ENCODE measurements around the gene DKKL1. TPM values are rescaled to one million over a fixed set of nuclear protein-coding genes. Genes with fewer than 3 reads are reported as not detected.

DKKL1 gene
- total RNA-seq, 1 donor from 2014 or later, result not detected

DNA sequence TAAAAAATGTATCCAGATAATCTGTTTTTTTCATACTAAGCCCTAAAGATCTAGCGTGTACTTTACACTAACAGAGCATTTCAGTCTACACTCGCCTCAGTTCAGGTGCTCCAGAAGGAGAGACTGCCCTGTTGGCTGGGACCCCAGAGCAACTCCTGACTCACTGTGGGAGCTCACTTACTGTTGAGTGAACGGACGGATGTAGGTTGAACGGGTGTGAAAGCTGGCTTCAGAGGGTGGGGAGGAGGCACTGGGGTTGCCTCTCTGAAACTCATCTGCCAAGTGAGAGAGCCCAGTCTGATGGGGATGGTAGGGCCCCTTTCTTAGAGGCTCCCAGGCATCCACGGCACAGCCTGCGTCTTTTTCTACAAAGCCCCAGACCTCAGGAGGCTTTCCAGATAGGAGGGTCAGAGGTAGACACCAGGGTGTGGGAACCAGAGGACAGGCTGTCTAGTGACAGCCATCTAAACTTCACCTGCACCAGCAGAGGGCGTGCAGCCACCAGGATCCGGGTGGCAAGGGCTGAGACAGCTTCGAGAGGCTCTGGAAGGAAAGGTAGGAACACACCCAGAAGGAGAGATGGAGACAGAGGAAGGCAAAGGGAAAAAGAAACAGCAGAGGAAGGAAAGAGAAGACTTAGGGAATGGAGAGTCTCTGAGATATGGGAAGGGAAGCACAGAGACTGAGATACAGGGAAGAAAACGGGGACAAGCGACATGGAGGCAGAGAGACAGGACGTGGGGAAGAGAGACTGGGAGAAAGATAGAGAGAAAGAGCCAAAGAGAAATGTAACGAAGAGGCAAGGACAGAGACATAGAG is 28.1 kb downstream of the DKKL1 start:
- DNase-seq (ENCODE audit: low read depth), result no peak
- TF ChIP-seq, protein P1, sequence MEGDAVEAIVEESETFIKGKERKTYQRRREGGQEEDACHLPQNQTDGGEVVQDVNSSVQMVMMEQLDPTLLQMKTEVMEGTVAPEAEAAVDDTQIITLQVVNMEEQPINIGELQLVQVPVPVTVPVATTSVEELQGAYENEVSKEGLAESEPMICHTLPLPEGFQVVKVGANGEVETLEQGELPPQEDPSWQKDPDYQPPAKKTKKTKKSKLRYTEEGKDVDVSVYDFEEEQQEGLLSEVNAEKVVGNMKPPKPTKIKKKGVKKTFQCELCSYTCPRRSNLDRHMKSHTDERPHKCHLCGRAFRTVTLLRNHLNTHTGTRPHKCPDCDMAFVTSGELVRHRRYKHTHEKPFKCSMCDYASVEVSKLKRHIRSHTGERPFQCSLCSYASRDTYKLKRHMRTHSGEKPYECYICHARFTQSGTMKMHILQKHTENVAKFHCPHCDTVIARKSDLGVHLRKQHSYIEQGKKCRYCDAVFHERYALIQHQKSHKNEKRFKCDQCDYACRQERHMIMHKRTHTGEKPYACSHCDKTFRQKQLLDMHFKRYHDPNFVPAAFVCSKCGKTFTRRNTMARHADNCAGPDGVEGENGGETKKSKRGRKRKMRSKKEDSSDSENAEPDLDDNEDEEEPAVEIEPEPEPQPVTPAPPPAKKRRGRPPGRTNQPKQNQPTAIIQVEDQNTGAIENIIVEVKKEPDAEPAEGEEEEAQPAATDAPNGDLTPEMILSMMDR (conservative IDR thresholded peaks at IDR 0.05; ENCODE audit: low read depth, low read length), result peak; percentile 92

DNA sequence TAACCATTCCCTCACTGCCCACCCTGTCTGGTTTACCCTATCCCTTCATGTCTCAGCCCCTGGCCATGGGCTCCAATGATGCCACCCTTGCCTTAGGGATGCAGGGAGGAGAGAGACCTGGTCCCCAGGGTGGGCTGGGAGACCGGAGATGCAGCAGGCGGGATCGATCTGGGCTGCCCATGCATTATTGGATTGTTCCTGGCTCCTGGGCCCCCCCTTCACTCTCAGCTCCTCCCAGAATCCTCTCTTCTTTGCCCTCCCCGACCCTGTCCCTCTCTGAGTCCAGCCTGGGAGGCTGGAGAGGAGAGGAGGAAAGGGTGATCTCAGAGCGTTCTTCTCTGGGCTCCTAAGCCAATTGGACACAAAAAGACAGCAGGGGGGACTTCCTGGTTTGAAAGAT is 30.2 kb downstream of the DKKL1 start:
- TF ChIP-seq, protein P1 (conservative IDR thresholded peaks at IDR 0.05; ENCODE audit: low read depth, low read length), result no peak
- no peak overlapping the region for H3K4me3 ChIP-seq (ENCODE audit: low read depth, low read length)
- no peak for DNase-seq (ENCODE audit: low read depth)

More for the DNA sequence above, 28.1 kb downstream of the DKKL1 start:
- H3K4me3 ChIP-seq (ENCODE audit: low read depth, low read length), result no peak overlapping the region

DNA sequence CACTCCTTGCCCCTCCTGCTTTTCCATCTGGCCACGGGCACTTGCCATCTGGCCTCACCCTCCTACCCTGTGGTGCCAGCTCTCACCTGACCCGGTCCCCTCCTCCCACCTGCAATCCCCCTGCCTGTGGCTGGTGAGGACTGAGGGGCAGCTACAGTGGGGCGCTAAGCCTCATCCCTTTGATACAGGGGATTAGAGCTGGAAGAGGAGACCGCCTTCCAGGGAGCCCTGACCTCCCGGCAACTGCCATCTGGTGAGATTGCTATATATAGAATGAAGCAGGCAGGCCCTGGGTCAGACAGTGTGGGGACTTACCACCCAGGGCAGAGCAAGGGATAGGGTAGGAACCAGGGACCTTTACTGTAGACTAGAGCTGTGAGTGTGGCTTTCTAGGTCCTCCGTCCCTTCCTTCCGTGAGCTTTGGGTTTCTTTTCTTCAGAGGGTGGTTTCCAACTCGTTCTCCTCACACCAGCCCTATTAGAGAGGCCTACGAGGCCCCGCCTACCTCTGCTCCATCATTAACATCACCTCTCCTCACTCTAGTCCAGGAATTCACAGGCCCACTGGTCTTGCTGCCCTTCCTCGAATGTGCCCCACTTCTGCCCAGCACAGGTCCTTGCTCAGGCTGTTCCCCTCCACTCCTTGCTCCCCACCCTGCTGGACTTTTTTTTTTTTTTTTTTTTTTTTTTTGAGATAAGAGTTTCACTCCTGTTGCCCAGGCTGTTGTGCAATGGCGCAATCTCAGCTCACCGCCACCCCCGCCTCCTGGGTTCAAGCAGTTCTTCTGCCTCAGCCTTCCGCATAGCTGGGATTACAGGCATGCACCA is 32.1 kb downstream of the DKKL1 start:
- H3K4me3 ChIP-seq (ENCODE audit: low read depth, low read length), result no peak overlapping the region
- no peak for DNase-seq (ENCODE audit: low read depth)
- TF ChIP-seq, protein P1 (conservative IDR thresholded peaks at IDR 0.05; ENCODE audit: low read depth, low read length), result no peak

DNA sequence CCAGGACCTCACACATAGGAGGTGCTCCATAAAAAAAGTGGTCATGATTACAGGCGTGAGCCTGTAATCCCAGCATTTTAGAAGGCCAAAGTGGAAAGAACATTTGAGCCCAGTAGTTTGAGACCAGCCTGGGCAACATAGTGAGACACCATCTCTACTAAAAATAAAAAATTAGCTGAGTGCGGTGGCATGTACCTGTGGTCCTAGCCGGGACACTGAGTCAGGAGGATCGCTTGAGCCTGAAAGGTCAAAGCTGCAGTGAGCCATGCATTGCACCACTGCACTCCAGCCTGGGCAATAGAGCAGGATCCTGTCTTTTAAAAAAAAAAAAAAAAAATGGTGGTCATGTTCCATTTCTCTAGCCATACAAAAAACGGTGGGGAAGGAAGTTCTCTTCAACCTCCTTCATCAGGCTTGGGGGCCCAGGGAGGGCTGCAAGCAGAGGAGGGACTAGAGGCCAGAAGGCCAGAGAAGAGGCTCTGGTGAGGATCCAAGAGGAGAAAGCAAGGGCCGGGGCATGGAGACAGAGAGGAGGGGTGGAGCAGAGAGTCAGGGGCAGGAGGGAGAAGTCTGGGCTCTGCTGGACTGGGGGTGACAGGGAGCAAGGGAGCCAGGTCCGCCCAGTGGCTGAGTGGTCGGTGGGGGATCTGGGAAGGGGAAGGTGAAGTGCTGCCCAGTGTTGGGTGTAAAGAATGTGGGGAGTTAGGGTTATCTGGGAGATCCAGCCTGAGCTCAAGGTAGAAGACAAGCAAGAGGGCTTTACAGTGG is 33.2 kb downstream of the DKKL1 start:
- H3K4me3 ChIP-seq (ENCODE audit: low read depth, low read length), result no peak overlapping the region
- TF ChIP-seq, protein P1 (conservative IDR thresholded peaks at IDR 0.05; ENCODE audit: low read depth, low read length), result no peak
- DNase-seq (ENCODE audit: low read depth), result no peak

DNA sequence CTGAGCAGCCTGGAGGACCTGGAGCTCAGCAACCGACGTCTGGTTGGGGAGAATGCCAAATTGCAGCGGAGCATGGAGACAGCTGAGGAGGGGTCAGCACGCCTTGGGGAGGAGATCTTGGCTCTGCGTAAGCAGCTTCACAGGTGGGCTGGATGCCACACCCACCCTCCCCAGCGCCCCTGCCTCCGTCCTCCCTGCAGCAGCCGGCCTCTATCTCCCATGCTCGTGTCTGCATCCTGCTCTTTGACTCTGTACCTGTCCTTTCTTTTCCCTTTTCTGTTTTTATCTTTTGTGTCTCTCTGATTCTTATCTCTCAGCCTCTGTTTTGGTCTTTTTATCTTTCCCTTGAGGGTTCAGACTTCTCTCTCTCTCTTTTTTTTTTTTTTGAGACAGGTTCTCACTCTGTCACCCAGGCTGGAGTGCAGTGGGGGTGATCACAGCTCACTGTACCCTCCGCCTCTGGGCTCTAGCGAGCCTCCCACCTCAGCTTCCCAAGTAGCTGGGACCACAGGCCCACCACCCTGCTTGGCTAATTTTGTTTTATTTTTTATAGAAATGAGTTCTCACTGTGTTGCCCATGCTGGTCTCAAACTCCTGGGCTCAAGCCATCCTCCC is 34.4 kb downstream of the DKKL1 start:
- H3K4me3 ChIP-seq (ENCODE audit: low read depth, low read length), result no peak overlapping the region
- DNase-seq (ENCODE audit: low read depth), result no peak
- TF ChIP-seq, protein P1 (conservative IDR thresholded peaks at IDR 0.05; ENCODE audit: low read depth, low read length), result no peak

DNA sequence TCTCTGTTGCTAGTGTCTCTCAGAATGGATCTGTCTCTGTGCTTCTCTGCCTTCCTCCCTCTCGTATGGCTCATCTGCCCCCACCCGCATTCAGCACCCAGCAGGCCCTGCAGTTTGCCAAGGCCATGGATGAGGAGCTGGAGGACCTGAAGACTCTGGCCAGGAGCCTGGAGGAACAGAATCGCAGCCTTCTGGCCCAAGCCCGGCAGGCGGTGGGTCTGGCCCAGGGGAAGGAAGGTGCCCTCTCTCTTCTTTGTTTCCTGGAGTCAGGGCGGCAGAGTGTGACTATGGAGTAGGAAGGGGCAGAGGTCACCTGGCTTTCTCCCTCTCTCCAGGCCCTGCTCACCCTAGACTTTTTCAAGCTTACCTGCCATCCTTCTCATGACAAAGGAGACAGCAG is 35.3 kb downstream of the DKKL1 start:
- no peak for DNase-seq (ENCODE audit: low read depth)
- no peak overlapping the region for H3K4me3 ChIP-seq (ENCODE audit: low read depth, low read length)
- TF ChIP-seq, protein P1 (conservative IDR thresholded peaks at IDR 0.05; ENCODE audit: low read depth, low read length), result no peak
